ENCODE results near the gene CYP26A1.

Gene CYP26A1, protein sequence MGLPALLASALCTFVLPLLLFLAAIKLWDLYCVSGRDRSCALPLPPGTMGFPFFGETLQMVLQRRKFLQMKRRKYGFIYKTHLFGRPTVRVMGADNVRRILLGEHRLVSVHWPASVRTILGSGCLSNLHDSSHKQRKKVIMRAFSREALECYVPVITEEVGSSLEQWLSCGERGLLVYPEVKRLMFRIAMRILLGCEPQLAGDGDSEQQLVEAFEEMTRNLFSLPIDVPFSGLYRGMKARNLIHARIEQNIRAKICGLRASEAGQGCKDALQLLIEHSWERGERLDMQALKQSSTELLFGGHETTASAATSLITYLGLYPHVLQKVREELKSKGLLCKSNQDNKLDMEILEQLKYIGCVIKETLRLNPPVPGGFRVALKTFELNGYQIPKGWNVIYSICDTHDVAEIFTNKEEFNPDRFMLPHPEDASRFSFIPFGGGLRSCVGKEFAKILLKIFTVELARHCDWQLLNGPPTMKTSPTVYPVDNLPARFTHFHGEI

GRCh38 chr10:93073539-93074146, at the start of gene CYP26A1:
TSS of gene CYP26A1 (plus strand) at chr10:93073893. CDS start at chr10:93073935, 42 bp downstream.
- peak; percentile 49 for DNase-seq (ENCODE audit: low read depth, low spot score)

DNA sequence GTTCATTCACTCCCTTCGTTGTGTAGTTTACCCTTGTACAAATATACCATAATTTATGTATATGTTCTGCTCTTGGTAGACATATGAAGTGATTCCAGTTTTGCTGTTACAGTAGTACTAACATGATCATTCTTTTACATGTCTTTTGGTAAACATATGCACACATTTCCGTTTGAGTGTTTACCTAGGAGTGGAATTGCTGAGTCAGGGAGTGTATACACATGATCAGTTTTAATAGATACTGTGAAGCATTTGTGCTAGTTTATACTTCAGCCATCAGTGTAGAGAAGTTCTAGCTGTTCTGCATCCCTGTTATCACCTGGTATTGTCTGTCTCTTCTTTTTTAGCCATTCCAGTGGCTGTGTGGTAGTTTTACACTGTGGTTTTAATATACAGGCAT, 47.6 kb upstream of the CYP26A1 start:
- DNase-seq (ENCODE audit: low read depth, low spot score) = no peak

DNA sequence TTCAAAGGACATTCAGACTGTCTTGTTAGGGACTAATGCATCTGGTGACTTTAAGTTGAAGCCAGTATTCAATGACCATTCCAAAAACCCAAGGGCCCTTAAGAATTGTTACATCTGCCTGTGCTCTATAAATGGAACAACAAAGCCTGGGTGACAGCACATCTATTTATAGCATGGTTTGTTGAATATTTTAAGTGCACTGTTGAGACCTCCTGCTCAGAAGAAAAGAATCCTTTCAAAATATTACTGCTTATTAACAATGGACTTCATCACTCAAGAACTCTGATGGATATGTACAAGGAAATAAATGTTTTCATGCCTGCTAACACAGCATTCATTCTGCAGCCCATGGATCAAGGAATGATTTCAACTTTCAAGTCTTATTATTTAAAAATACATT, 46.2 kb upstream of the CYP26A1 start:
- no peak for DNase-seq (ENCODE audit: low read depth, low spot score)

- DNase-seq (ENCODE audit: low read depth, low spot score) = peak; percentile 70
Observed at GRCh38 chr10:93028883-93029282, 44.8 kb upstream of the CYP26A1 start.

GRCh38 chr10:93030409-93030808, 43.3 kb upstream of the CYP26A1 start:
- peak; percentile 78 for DNase-seq (ENCODE audit: low read depth, low spot score)

DNA sequence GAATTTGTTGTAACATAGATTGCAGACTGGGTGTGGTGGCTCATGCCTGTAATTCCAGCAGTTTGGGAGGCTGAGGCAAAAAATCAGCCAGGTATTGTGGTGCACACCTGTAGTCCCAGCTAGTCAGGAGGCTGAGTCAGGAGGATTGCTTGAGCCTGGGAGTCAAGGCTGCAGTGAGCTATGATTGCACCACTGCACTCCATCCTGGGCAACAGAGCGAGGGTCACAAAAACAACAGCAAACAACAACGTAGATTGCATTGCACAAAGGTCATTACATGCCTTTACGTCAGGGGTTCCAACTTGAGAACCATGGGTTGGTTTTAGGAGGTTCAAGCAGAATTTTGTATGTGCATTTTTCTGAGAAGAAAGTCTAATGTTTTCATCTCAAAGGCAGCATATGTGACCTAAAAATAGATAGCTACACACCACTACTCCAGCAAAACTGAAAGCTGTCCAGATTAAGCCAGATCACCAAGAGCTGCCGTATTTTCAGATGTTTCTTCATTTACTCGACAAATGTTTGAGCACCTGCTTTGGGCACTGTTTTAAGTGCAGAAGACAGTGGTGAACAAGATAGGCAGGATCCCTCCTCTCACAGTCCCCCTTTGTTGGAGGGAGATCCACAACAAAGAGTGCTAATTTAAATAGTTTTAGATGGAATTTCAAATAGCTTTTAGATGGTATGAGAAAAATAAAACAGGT, 41.4 kb upstream of the CYP26A1 start:
- DNase-seq (ENCODE audit: low read depth, low spot score) = no peak

DNA sequence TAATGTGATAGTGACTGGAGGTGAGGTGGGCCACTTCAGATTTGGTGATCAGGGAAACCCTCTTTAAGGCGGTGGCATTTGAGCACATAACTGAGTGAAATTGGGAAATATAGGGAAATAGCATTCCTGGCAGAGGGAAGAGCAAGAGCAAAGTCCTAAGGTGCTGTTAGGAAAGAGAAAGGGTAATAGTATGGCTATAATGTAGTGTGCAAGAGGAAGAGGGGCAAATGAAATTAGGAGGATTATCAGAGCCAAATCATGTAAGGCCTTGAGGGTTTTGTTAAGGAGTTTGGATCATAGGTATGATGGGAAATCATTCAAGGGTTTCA, 40.9 kb upstream of the CYP26A1 start:
- DNase-seq (ENCODE audit: low read depth, low spot score) = no peak

GRCh38 chr10:93034426-93034825, 39.3 kb upstream of the CYP26A1 start:
- DNase-seq (ENCODE audit: low read depth, low spot score) = peak; percentile 45

- DNase-seq (ENCODE audit: low read depth, low spot score) = no peak
Observed at GRCh38 chr10:93039110-93039509, 34.6 kb upstream of the CYP26A1 start.

GRCh38 chr10:93039721-93040120, 34.0 kb upstream of the CYP26A1 start:
- DNase-seq (ENCODE audit: low read depth, low spot score) = peak; percentile 62

DNA sequence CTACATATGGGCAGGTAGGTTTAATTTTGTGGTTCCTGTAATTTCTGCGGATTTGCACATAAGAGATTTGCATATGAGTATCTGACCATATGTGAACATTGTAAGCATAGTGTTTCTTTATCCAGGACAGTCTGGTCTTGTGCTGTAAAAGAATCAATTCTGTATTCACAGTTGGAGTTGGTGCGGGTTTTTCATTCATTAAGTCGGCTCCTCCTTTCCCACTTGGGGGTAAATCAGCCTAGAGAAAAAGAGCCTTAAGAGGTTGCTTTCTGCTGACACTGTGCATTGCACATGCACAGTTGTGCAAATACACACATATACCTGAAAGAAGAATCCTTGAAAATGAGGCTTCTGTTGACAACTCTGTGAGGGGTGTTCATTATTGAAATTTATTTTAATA, 19.2 kb upstream of the CYP26A1 start:
- no peak for DNase-seq (ENCODE audit: low read depth, low spot score)

GRCh38 chr10:93058139-93058538, 15.6 kb upstream of the CYP26A1 start:
- no peak for DNase-seq (ENCODE audit: low read depth, low spot score)

DNA sequence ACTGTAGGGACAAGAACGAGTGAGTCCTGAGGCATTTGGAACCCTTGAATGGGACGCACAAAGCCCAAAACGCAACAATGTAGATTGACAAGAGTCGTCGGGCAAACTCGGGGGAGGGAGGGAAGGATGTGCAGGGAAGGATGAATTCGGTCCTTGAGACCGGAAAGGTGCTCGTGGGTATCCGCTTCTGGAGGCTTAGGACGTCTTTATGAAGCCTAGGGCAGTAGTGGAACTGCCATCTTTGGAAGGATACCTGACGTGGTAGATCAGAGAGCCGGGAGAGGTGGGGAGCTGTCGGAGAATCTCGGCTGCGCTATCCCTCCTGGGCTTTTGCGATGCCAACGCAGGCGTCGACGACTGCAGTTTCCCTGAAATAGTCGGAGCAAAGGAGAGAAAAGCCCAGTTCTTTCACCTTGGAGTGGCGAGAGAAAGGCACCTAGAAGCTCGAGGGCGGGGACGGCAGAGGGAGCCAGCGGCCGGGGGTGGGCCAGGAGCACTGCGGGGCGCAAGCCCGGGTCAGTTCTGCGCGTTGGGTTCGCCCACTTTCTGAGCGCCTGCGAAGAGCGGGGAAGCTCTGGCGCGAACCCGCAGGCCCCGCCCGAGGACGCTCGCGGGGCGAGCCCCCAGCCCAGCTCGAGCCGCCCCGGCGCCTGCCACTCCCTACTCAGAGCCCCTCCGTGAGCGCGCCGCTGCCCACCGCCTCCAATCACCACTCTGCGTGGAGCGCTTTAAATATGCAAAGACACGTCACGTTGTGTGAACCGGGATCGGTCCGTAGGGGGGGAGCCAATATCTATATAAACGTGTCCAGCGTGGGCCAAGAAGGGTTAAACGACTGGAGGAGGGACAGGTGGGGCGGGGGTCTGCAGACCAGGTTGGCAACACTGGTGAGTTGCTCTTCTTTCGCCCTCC, 13.5 kb upstream of the CYP26A1 start, which contains the start of gene CYP26C1:
Gene CYP26C1, plus strand, starts transcription at position 824 of the 912 bp plus-strand sequence. CDS start 466 bp downstream, outside the sequence.
- no peak for DNase-seq (ENCODE audit: low read depth, low spot score)

GRCh38 chr10:93060887-93061593, 12.7 kb upstream of the CYP26A1 start:
- peak; percentile 26 for DNase-seq (ENCODE audit: low read depth, low spot score)

- peak; percentile 53 for DNase-seq (ENCODE audit: low read depth, low spot score)
Observed at GRCh38 chr10:93061594-93062513, 11.8 kb upstream of the CYP26A1 start.

- DNase-seq (ENCODE audit: low read depth, low spot score) = peak; percentile 79
Observed at GRCh38 chr10:93062514-93063143, 11.1 kb upstream of the CYP26A1 start.

DNA sequence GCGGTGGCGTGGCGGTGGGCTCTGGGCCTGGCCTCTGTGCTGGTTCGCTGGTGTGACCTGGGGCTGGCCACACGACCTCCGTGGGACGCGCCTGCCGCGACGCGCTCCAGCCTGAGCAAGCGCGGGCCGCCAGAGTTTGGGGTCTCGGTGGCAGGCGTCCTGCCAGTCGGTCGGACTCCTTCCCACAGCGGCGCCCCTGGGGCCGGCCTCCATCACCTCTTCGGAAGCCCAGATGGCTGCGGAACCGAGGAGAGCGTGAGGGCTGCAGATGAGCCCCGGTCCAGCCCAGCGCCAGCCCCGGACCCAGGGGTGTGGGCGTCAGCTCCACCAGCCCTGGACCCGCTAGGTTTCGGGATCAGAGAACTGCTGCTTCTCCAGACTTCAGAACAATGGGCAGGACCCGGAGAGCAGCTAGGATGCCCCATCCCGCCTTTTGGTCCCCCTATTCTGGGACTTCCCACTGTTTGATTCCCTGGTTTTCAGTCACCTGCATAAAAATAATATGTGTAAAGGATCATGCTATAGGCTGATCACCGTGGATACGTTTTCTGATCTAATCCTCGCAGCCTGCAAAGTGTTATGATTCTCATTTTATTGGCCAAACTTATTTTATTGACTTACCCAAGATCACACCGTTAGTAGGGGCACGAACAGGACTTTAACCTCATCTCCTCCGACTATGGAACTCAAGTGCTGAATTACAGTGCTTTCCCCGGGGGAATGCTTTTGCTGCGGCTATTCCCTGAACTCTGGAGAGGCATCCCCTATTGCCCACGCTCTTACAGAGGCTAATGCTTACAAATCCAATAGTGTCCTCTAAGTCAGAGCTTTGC, 10.3 kb upstream of the CYP26A1 start:
- DNase-seq (ENCODE audit: low read depth, low spot score) = no peak

GRCh38 chr10:93063977-93064660, 9.6 kb upstream of the CYP26A1 start:
- no peak for DNase-seq (ENCODE audit: low read depth, low spot score)
